ENCODE data around the gene TMEM213. TPM values are rescaled to one million over a fixed set of nuclear protein-coding genes. Genes with fewer than 3 reads are reported as not detected.

Gene TMEM213
- total RNA-seq, 1 experiment from 2014 or later = not detected

DNA sequence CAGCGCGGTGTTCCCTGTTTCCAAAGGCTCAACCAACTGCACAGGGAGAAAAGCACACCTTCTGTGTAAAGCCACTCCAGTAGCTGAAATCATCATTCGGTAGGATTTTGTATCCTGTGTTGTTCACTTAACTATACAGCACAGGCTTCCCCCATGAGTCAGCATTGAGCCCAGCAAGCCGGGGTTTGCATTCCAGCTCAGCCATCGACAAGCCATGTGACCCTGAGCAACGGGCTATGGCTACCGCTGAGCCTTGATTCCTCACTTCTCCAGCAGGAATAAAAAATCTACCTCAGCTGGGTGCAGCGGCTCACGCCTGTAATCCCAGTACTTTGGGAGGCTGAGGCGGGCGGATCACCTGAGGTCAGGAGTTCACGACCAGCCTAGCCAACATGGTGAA, 44.3 kb downstream of the TMEM213 start:
- DNase-seq (ENCODE audit: low read depth) = peak; percentile 72

- no peak for DNase-seq (ENCODE audit: low read depth)
Observed at GRCh38 chr7:138843632-138844580, 46.1 kb downstream of the TMEM213 start.

- no peak for DNase-seq (ENCODE audit: low read depth)
Observed at GRCh38 chr7:138845711-138846110, 47.9 kb downstream of the TMEM213 start.

- no peak for DNase-seq (ENCODE audit: low read depth)
Observed at GRCh38 chr7:138848056-138848980, 50.5 kb downstream of the TMEM213 start.

GRCh38 chr7:138849701-138850100, 51.9 kb downstream of the TMEM213 start:
- no peak for DNase-seq (ENCODE audit: low read depth)

DNA sequence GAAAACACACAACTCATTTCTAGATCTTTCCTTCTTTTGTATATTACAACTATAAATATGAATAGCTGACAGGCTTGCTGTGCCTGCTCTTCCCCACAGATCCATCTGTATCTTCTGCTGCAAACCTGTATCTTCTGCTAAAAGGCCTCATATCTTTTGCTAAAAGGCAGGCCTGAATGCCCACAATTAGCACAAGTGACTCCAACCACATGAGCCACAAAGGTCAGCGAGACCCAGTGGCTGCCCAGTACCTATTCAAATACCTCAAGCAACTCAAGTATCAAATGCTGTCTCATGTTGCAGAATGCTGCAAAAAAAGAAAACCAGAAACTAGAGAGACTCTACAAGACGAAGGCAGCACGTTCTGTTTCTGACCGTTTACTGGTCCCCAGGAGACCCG, 54.7 kb downstream of the TMEM213 start:
- DNase-seq (ENCODE audit: low read depth) = no peak

DNA sequence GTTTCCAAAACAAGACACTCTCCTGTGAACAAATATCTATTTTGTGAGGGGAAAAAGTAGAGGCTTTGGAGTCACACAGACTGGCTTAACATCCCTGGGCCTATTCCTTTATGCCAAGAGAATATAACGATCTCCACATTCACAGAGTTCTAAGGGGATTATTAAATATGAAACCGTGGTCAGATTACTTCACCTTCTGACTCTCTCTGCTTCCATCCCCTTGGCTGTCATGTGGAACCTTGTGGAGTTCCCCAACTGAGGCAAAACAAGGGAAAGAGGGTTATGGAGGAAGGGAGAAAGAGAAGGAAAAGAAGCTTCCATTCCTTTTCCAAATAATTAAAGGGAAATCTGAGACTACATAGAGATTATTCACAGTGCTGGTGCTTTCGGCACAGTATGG, 55.7 kb downstream of the TMEM213 start:
- DNase-seq (ENCODE audit: low read depth) = no peak

GRCh38 chr7:138854115-138854645, 56.4 kb downstream of the TMEM213 start:
- peak; percentile 58 for DNase-seq (ENCODE audit: low read depth)

DNA sequence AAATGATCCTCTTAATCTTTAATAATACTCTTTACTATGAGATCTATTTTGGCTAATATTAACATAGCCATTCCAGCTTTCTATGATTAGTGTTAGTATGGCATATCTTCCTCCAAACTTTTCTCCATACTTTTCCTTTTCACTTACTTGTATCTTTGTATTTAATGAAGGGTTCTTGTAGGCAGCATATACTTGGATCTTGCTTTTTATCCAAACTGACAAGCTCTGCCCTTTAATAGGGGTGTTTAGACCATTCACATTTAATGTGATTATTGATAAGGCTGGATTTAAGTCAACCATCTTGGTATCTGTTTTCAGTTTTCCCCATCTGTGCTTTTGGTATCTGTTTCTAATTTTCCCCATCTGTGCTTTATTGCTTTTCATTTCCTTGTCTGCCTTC, 59.9 kb downstream of the TMEM213 start:
- no peak for DNase-seq (ENCODE audit: low read depth)

DNA sequence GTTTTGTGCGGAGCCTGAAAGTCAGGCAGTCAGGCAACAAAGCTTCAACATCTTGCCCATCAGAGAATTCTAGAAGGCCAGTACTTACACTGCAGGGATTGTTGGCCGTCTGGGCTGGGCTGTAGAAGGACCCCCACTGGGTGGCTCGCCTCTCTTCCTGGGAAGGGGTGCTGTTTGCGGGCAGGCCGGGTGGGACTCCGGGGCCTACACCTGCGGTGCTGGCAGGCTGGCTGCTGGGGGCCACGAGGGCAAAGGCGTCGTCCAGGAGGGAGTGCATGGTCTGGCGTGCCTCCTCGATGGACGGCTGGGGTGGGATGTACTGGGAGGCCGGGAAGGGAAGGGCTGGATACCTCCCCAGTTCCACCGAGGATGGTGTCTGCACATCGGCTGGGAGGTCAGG, 63.3 kb downstream of the TMEM213 start:
- DNase-seq (ENCODE audit: low read depth) = no peak

DNA sequence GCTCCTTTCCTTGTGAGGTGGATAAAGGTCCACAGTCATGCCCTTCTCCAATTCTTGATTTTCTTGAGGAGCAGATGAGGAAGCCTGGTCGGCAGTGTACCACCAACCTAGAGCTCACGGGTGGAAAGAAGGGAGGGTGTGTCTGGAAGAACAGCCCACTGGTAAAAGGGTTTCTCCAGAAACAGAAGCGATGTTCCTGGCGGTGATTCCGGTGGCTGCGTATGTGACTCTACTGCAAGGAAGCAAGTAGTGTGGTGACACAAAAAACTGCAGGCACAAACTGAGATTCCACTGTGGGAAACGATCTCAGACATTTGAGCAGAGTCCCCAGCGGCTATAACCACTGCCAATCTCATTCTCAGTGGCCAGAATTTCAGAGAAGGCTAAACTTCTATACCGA, 66.1 kb downstream of the TMEM213 start:
- DNase-seq (ENCODE audit: low read depth) = no peak

- peak; percentile 90 for DNase-seq (ENCODE audit: low read depth)
Observed at GRCh38 chr7:138864667-138865066, 66.9 kb downstream of the TMEM213 start.

- peak; percentile 12 for DNase-seq (ENCODE audit: low read depth)
Observed at GRCh38 chr7:138865843-138866242, 68.0 kb downstream of the TMEM213 start.

DNA sequence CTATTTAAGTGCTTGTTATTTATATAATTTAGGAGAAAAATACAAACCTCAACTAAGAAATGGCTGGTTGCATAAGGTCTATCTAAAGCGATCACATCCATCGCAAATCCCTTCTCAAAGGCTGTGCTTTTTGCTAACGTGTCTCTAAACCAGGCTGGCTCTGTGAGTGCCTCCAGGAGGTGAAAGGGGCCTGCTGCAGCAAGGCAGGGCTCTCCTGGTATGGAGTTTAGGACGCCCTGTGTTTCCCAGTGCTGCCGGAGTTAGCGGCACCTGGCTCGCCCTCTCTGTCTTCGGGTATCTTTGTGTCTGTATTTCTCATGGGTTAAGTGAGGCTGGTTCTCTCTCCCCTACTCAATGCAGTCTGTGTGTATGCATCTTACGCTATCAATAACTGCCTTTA, 68.6 kb downstream of the TMEM213 start:
- DNase-seq (ENCODE audit: low read depth) = no peak

- no peak for DNase-seq (ENCODE audit: low read depth)
Observed at GRCh38 chr7:138867744-138868143, 70.0 kb downstream of the TMEM213 start.

GRCh38 chr7:138868711-138869110, 70.9 kb downstream of the TMEM213 start:
- no peak for DNase-seq (ENCODE audit: low read depth)

DNA sequence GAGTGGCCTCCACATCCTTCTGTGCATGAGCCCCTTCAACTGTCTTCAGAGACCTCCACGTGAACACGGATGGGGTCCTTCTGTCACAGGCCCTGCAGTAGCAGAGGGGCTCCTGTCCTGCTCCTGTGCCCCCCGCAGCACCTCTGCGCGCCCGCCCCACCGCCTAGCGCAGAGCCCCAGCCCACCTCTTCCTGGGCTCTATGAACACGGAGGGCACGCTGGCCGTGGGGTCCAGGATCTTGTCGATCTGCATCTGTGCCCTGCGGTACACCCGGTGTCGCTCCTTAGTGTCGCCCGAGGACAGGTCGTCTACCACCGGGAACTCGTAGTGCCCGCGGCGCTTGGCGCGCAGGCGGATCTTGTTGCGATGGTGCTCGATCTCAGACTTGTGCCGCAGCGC, 71.6 kb downstream of the TMEM213 start:
- DNase-seq (ENCODE audit: low read depth) = no peak

- no peak for DNase-seq (ENCODE audit: low read depth)
Observed at GRCh38 chr7:138871065-138871813, 73.4 kb downstream of the TMEM213 start.

GRCh38 chr7:138871814-138872090, 74.0 kb downstream of the TMEM213 start:
- no peak for DNase-seq (ENCODE audit: low read depth)

- DNase-seq (ENCODE audit: low read depth) = peak; percentile 65
Observed at GRCh38 chr7:138872576-138872975, 74.8 kb downstream of the TMEM213 start.

DNA sequence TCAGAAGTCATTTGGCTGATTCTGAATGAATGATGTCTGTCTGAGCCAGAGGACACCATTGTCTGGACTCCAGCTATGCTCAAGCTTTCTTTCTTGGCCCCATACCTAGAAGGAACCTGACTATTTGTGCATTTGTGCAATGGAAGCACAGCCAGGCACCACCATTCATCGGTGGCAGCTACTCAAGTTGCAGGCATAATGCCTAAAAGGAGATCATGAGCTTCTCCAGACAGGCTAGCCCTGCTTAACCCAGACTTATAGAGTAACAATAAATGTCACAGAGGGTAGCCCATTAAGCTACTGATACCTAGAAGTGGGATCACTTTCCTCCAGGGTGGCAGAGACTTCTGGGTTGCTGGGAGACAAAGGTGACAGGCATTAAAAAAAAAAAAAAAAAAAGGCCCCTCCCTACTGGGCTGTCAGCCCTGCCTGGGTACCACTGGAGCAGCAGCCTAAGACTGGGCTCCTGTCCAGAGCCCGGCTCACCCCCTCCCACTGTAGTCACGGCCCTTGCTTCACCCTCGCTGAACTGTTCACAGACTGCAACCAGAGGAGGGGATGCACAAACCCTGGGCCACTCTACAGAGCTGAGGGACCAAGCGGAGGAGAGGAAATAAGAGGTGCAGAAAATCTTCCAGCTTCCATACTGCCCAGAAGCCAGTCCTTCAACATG, 75.6 kb downstream of the TMEM213 start:
- no peak for DNase-seq (ENCODE audit: low read depth)

Data from M059J (cell line).